A673 (cell line): ENCODE data around the gene ERI3. TPM values are rescaled to one million over a fixed set of nuclear protein-coding genes. Genes with fewer than 3 reads are reported as not detected.

Experiments
- BruUV-seq: library from RNA; stranded (reverse); fragments of 400-500 nt; replicated peaks from 2 replicates; lab custom pipeline; 2021; lab: Mats Ljungman, UMichigan
- CTCF ChIA-PET: fragments of 300-600 bp; sonication (Branson Sonifier 250); formaldehyde crosslinking; loops from one replicate; lab custom pipeline; 2022; ENCODE audit warnings: antibody characterized with exemption; lab: Charles Lee
- POLR2A ChIA-PET: fragments of 300-600 bp; sonication (Branson Sonifier 250); formaldehyde crosslinking; loops from one replicate; lab custom pipeline; 2022; ENCODE audit warnings: antibody characterized with exemption; ENCODE audit not compliant: low non-redundant PET; lab: Charles Lee
- DNase-seq: peaks from one replicate; pipeline ENCODE4 v3.0.0-alpha.2; 2015; ENCODE audit warnings: low spot score
- H3K27ac ChIP-seq: fragments of 200-600 bp; sonication (generic); 2 replicates; pipeline ENCODE4 v1.5.1; 2016; ENCODE audit warnings: mixed run types, low read depth, mild to moderate bottlenecking, mixed read lengths, antibody characterized with exemption, low read length; ENCODE audit not compliant: poor library complexity, severe bottlenecking
- H3K27me3 ChIP-seq: fragments of 200-600 bp; sonication (generic); replicated peaks from 2 replicates; pipeline ENCODE4 v1.6.1; 2017; ENCODE audit warnings: mixed run types, low read depth, mild to moderate bottlenecking, mixed read lengths, antibody characterized with exemption, low read length; ENCODE audit not compliant: insufficient read depth, poor library complexity
- H3K36me3 ChIP-seq: fragments of 200-600 bp; sonication (generic); 2 replicates; pipeline ENCODE4 v1.6.1; 2016; ENCODE audit warnings: mixed run types, mild to moderate bottlenecking, mixed read lengths, antibody characterized with exemption, low read length; ENCODE audit not compliant: insufficient read depth, poor library complexity, severe bottlenecking
- H3K4me1 ChIP-seq: fragments of 200-600 bp; sonication (generic); 2 replicates; pipeline ENCODE4 v1.6.1; 2017; ENCODE audit warnings: mixed run types, mild to moderate bottlenecking, mixed read lengths, antibody characterized with exemption, low read length; ENCODE audit not compliant: insufficient read depth, poor library complexity, severe bottlenecking
- H3K4me3 ChIP-seq: fragments of 200-600 bp; sonication (generic); 2 replicates; pipeline ENCODE4 v1.5.1; 2016; ENCODE audit warnings: low read depth, mixed run types, mild to moderate bottlenecking, mixed read lengths, low read length; ENCODE audit not compliant: poor library complexity, severe bottlenecking
- H3K9me3 ChIP-seq: fragments of 200-600 bp; sonication (generic); 2 replicates; pipeline ENCODE4 v1.6.1; 2016; ENCODE audit warnings: mixed run types, low read depth, mild to moderate bottlenecking, mixed read lengths, antibody characterized with exemption, low read length; ENCODE audit not compliant: poor library complexity, severe bottlenecking
- CTCF ChIP-seq: fragments of 300-800, 200-600 bp; sonication (generic); conservative IDR thresholded peaks from 2 replicates; pipeline ENCODE4 v1.5.1; 2017; ENCODE audit warnings: low read depth, mild to moderate bottlenecking, antibody characterized with exemption, low read length, moderate library complexity, mixed read lengths
- EZH2 ChIP-seq: fragments of 200-600 bp; sonication (generic); IDR thresholded peaks from 2 replicates; pipeline ENCODE4 v1.6.1; 2017; ENCODE audit warnings: borderline replicate concordance, low read depth, mild to moderate bottlenecking, mixed read lengths, antibody characterized with exemption, low read length; ENCODE audit not compliant: poor library complexity, severe bottlenecking
- intact Hi-C: fragments of 100-400 bp; cut with micrococcal nuclease; formaldehyde crosslinking; loops from one replicate; pipeline ENCODE4 v1.10.0; 2022; ENCODE audit not compliant: unreplicated experiment
- total RNA-seq: library from RNA; stranded (reverse); gene quantifications from 2 replicates; pipeline ENCODE4 v1.2.3, GENCODE V29; 2021

Gene ERI3
- total RNA-seq, 1 experiment from 2014 or later, result 97.9 TPM

DNA sequence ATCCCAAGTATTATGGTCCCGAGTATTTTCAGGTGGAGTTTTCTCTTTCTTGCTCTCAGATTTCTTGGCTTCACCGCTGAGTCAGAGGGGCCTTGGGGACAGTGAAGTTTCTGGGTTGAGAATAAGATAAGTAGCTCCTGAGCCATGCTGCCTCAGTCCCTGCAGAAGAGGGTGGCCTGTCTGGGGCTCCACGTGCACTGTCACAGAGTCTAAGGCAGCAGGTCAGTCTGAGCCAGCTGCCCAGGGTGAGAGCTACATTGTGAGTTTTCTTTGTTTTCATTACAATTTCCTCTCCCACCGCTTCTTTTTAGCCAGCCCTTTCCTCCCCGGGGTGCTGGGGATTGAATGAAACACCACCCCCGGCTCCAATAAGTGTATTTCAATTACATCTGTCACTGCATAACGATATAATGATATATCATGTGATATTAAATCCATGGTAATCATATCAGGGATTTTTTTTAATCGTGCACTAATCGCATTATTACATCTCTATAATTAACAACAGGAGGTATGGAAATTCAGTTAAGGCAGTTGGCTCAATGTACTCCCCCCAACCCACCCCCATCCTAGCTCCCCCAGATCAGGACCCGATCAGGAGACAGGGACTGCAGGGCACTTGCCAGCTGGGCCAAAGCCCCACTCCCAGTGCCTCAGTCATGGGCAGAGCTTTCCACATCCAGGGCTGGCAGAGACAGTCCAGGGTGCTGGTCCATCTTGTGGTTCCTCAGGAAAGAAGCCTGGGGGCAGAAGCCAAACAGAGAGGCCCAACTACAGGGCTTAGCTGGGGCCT, 98.1 kb downstream of the ERI3 start:
- intact Hi-C loops, result no loop called here
- TF ChIP-seq EZH2 (no peak), CTCF (no peak)
- CTCF ChIA-PET, result interaction anchor here (0.6 kb wide), 1 partner anchor 1495 kb away, joined by 3 read pairs; no protein-coding TSS in a partner anchor

GRCh38 chr1:44254392-44254910, 100.6 kb downstream of the ERI3 start:
- Histone ChIP-seq H3K9me3 (no peaks in the 10 kb centered on the region), H3K36me3 (no peaks in the 10 kb centered on the region), H3K4me1 (peaks cover 7% of the 10 kb centered on the region), H3K4me3 (no peak overlapping the region), H3K27ac (no peak overlapping the region), H3K27me3 (no peaks in the 10 kb centered on the region)
- TF ChIP-seq EZH2 (no peak), CTCF (no peak)
- CTCF ChIA-PET, result no interaction called here
- no peak for DNase-seq
- POLR2A ChIA-PET, result interaction anchor here (0.6 kb wide), 1 partner anchor 152 kb away, joined by 3 read pairs; no protein-coding TSS in a partner anchor
- intact Hi-C loops, result no loop called here
- no TSS peak for BruUV-seq

More for the DNA sequence above, 98.1 kb downstream of the ERI3 start:
- Histone ChIP-seq H3K27ac (no peak overlapping the region), H3K4me1 (peaks cover 7% of the 10 kb centered on the region), H3K27me3 (no peaks in the 10 kb centered on the region), H3K36me3 (no peaks in the 10 kb centered on the region), H3K9me3 (no peaks in the 10 kb centered on the region), H3K4me3 (no peak overlapping the region)
- POLR2A ChIA-PET, result interaction anchor here (0.5 kb wide), 1 partner anchor 276 kb away, joined by 4 read pairs; no protein-coding TSS in a partner anchor
- DNase-seq, result no peak
- no TSS peak for BruUV-seq

GRCh38 chr1:44251989-44252671, 102.9 kb downstream of the ERI3 start:
- CTCF ChIA-PET, result no interaction called here
- intact Hi-C loops, result no loop called here
- Histone ChIP-seq H3K9me3 (no peaks in the 10 kb centered on the region), H3K36me3 (peaks cover 4% of the 10 kb centered on the region), H3K4me3 (no peak overlapping the region), H3K27ac (no peak overlapping the region), H3K4me1 (peaks cover 2% of the 10 kb centered on the region), H3K27me3 (no peaks in the 10 kb centered on the region)
- no peak for DNase-seq
- POLR2A ChIA-PET, result interaction anchor here (0.5 kb wide), 1 partner anchor 230 kb away, joined by 5 read pairs; no protein-coding TSS in a partner anchor
- BruUV-seq, result no TSS peak
- TF ChIP-seq CTCF (no peak), EZH2 (no peak)
